Fibroblast of lung (primary cell): ENCODE measurements around the gene XK.

Experiments used
- EZH2 ChIP-seq: IDR thresholded peaks from 2 replicates; pipeline ENCODE4 v1.5.1; 2012; ENCODE audit warnings: low read length, control low read depth, mild to moderate bottlenecking; ENCODE audit errors: missing control alignments
- TF ChIP-seq, protein P1 (sequence below), 2 donors: IDR thresholded peaks in 1 of 2; conservative IDR thresholded peaks in 1 of 2; 1 replicate in 1 of 2; 2 replicates in 1 of 2; pipeline ENCODE4 v1.5.1; 2011 to 2012; ENCODE audit warnings: low read length in 2 of 2, control low read depth in 1 of 2, inconsistent platforms in 1 of 2, low read depth in 1 of 2, mild to moderate bottlenecking in 1 of 2

DNA sequence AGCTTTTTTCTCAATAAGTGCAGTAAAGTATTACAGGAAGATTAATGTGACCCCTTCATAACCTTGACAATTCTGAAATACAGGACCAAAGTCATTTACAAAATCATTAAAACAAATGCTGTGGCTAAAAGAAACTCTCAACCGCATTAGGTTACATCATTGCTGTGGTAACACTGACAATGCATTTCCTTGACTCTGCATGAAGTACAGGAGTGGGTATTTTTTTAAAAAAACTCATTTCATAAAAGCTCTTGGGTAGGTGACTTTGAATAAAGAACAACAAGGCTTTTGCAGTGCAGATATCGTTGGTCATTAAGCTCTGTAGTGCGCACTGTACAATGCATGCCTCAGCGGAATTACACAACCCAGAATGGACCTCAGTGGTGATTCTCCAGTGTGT, 23.4 kb upstream of the XK start:
- TF ChIP-seq, protein P1, sequence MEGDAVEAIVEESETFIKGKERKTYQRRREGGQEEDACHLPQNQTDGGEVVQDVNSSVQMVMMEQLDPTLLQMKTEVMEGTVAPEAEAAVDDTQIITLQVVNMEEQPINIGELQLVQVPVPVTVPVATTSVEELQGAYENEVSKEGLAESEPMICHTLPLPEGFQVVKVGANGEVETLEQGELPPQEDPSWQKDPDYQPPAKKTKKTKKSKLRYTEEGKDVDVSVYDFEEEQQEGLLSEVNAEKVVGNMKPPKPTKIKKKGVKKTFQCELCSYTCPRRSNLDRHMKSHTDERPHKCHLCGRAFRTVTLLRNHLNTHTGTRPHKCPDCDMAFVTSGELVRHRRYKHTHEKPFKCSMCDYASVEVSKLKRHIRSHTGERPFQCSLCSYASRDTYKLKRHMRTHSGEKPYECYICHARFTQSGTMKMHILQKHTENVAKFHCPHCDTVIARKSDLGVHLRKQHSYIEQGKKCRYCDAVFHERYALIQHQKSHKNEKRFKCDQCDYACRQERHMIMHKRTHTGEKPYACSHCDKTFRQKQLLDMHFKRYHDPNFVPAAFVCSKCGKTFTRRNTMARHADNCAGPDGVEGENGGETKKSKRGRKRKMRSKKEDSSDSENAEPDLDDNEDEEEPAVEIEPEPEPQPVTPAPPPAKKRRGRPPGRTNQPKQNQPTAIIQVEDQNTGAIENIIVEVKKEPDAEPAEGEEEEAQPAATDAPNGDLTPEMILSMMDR (conservative IDR thresholded peaks at IDR 0.05 in 1 of 2, IDR thresholded peaks at IDR 0.05 in 1 of 2; ENCODE audit: low read depth in 1 of 2, low read length in 2 of 2): no peak
- no peak for TF ChIP-seq EZH2
